Astrocyte of the hippocampus (primary cell): Measurements from ENCODE around the gene NAT16.
"Not testable (repeated sequence)": the region's sequence is repeated elsewhere in the genome, so short reads cannot be mapped to it uniquely, and the experiment has no call there.

Source experiments
- DNase-seq: peaks from one replicate; pipeline ENCODE4 v3.0.0; 2011; ENCODE audit warnings: low read depth, low spot score

The NAT16 gene

GRCh38 chr7:101127460-101128039, 52.5 kb downstream of the NAT16 start:
- no peak for DNase-seq

DNA sequence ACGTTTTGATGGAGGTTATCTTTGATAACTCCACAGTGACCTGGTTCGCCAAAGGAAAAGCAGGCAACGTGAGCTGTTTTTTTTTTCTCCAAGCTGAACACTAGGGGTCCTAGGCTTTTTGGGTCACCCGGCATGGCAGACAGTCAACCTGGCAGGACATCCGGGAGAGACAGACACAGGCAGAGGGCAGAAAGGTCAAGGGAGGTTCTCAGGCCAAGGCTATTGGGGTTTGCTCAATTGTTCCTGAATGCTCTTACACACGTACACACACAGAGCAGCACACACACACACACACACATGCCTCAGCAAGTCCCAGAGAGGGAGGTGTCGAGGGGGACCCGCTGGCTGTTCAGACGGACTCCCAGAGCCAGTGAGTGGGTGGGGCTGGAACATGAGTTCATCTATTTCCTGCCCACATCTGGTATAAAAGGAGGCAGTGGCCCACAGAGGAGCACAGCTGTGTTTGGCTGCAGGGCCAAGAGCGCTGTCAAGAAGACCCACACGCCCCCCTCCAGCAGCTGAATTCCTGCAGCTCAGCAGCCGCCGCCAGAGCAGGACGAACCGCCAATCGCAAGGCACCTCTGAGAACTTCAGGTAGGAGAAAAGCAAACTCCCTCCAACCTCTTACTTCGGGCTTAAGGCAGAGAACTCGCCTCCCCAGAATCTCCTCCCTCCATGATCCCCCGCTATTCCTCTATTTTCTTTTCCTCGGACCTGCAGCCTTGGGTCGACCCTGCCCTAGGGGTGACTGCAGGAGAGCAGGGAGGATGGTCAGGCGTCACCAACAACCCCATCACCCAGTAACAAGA, 53.2 kb downstream of the NAT16 start, which contains the start of gene SERPINE1:
Gene SERPINE1, plus strand, starts transcription at position 454 of the 809 bp plus-strand sequence. CDS start 1,290 bp downstream, outside the sequence.
- peak; percentile 98 for DNase-seq

DNA sequence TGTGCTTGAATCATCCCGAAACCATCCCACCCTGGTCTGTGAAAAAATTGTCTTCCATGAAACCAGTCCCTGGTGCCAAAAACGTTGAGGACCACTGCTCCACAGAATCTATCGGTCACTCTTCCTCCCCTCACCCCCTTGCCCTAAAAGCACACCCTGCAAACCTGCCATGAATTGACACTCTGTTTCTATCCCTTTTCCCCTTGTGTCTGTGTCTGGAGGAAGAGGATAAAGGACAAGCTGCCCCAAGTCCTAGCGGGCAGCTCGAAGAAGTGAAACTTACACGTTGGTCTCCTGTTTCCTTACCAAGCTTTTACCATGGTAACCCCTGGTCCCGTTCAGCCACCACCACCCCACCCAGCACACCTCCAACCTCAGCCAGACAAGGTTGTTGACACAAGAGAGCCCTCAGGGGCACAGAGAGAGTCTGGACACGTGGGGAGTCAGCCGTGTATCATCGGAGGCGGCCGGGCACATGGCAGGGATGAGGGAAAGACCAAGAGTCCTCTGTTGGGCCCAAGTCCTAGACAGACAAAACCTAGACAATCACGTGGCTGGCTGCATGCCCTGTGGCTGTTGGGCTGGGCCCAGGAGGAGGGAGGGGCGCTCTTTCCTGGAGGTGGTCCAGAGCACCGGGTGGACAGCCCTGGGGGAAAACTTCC, 54.0 kb downstream of the NAT16 start:
- peak; percentile 90 for DNase-seq

- DNase-seq: peak; percentile 92
Measured at GRCh38 chr7:101124376-101125056, 55.6 kb downstream of the NAT16 start.

DNA sequence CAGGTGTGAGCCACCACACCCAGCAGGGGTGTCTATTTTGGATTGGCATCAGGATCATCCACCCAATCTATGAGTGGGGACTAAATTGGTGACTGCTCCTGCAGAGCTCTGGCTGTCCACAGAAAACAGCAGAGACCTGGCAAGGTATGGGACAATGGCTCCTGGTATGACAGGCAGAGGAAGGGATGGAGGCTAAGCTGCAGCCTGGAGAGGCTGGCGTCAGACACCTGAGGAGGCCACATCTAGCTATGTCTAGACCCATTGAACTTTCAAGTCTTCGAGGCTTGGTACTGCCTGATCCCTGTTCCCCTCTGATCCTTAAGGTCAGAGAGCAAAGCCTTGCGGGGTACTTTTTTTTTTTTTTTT, 56.4 kb downstream of the NAT16 start:
- no peak for DNase-seq

GRCh38 chr7:101122933-101123702, 57.0 kb downstream of the NAT16 start:
- no peak for DNase-seq

DNA sequence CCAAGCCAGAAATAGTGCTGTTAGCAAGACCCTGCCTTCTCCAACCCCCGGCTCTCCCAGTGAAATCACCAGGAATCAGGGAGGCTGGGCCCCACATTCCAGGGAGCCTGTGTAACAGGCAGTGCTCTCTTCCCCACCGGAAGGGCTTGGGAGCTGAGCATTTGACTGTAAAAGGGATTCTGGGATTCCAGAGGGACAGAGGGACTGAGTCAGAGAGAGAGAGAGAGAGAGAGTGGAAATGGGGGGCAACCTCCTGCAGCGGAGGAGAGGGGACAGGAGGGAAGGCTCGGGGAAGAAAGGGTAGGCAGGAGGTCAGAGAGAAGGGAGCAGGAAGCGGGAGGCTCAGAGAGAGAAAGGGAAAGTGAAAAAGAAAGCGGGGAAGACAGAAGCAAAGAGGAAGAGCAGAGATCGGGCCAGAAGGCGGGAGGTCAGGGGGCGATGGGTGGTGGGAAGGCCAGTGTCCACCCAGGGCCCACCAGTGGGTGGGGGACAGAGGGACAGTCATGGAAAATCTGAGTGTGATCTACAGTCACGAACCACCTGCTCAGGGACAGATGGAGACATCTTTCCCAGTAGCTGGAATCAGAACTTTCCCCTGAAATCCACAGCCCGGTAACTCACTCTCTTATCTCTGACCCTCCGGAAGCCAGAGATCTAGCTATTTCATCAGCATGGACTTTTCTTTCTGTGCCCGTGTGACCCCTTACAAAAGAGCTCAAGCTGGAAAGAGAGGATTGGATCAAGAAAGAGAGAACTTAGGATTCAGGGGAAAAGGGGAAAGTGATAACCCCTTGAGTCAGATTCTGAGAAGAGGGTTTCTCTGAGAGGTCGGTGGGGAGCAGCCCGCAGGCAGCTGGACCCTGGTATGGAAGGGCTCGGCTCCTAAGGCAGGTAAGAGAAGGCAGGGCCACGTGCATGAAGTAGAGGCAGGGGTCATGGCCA, 57.8 kb downstream of the NAT16 start:
- peak; percentile 99 for DNase-seq

GRCh38 chr7:101121631-101121990, 58.5 kb downstream of the NAT16 start:
- not testable (repeated sequence) for DNase-seq
